ENCODE results near the gene CLN3. TPM values are rescaled to one million over a fixed set of nuclear protein-coding genes. Genes with fewer than 3 reads are reported as not detected.
"Not testable (repeated sequence)": the region's sequence is repeated elsewhere in the genome, so short reads cannot be mapped to it uniquely, and the experiment has no call there.

The CLN3 gene
- 13.4 TPM for total RNA-seq
- long read RNA-seq, transcript CLN3-244 (16 exons, 3,832 nt): major isoform, 15 of 26 reads
- long read RNA-seq, partial matches to known transcripts: 4 of 26 reads
- long read RNA-seq, other reads (novel, unspliced or antisense): 1 of 26 reads

DNA sequence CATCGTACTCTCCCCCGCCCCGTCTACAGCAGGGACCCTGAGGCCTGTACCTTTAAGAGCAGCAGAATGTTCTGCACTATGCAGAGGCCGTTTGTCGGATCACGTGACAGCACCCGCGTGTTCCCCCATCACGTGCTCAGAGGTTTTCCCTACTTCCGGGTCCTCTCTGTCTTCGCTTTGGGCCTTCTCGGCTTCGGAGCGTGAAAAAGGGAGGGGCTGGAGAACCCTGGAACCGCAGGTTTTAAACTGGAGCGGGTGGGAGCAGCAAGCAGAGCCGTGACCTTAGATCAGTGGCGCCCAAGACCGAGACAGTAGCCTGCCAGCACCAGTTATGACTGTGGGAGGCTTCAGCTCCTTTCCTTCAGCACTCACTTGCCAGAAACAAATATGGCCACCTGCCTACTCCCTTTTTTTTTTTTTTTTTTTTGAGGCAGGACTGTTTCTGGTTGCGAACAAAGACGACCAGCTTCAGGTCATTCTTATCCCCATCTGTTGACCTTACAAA is at the start of gene CLN3:
TSS of gene CLN3 (minus strand) at position 105 of the 505 bp plus-strand sequence. CDS start 315 bp downstream, outside the sequence.
- ATAC-seq (peak; percentile 98), DNase-seq (peak; percentile 91)
- intact Hi-C loops (cut with micrococcal nuclease): loop anchor here (10.0 kb wide), 1 partner anchor 63 kb away; the partner anchor contains the start of gene SGF29

- intact Hi-C loops (cut with micrococcal nuclease): no loop called here
- ATAC-seq (no peak), DNase-seq (no peak)
Observed at GRCh38 chr16:28540346-28540745, 48.5 kb upstream of the CLN3 start.

- intact Hi-C loops (cut with micrococcal nuclease): no loop called here
- ATAC-seq (peak; percentile 98), DNase-seq (peak; percentile 92)
Observed at GRCh38 chr16:28538733-28539596, 47.1 kb upstream of the CLN3 start, which contains the start of gene NUPR1. Gene NUPR1 (minus strand): TSS chr16:28538974. CDS start chr16:28538907, 67 bp downstream.

GRCh38 chr16:28537964-28538732 is 46.3 kb upstream of the CLN3 start:
- no peak for ATAC-seq
- intact Hi-C loops (cut with micrococcal nuclease): no loop called here
- no peak for DNase-seq

- ATAC-seq: no peak
- DNase-seq: no peak
- intact Hi-C loops (cut with micrococcal nuclease): no loop called here
Observed at GRCh38 chr16:28537076-28537475, 45.2 kb upstream of the CLN3 start.

DNA sequence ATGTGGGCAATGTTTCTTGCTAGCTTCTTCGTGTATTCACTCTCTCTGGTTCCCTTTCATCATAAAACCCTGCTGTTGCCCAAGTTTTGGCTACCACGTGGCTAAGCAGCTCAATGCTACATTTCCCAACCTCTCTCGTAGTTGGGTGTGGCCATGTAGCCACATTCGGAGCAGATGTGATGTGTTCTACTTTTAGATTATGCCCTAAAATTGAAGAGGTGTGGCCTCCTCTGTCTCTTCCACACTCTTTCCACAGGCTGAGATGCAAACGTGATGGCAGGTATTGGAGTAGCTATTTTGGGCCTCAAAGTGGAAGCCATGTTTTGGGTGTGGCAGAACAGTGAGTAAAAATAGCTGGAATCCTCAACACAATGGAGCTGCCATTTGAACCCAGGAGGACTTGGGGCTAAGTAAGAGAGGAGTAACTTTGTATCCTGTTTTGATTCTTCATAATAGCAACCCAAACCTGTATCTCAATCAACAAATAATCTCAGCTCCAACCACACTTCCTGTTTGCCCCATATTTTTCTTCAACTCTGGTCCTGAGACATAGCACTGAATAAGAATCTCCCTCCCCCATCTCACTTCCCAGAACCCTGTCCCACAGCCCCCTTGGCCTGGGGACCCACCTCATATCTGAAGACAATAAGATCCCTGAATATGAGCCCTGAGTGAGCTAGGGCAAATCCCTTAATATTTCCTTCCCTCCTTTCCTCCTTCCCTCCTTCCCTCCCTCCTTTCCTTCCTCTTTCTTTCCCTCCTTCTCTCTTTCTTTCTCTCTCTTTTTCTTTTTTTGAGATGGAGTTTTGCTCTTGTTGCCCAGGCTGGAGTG is 42.9 kb upstream of the CLN3 start:
- ATAC-seq: no peak
- no peak for DNase-seq
- intact Hi-C loops (cut with micrococcal nuclease): no loop called here

DNA sequence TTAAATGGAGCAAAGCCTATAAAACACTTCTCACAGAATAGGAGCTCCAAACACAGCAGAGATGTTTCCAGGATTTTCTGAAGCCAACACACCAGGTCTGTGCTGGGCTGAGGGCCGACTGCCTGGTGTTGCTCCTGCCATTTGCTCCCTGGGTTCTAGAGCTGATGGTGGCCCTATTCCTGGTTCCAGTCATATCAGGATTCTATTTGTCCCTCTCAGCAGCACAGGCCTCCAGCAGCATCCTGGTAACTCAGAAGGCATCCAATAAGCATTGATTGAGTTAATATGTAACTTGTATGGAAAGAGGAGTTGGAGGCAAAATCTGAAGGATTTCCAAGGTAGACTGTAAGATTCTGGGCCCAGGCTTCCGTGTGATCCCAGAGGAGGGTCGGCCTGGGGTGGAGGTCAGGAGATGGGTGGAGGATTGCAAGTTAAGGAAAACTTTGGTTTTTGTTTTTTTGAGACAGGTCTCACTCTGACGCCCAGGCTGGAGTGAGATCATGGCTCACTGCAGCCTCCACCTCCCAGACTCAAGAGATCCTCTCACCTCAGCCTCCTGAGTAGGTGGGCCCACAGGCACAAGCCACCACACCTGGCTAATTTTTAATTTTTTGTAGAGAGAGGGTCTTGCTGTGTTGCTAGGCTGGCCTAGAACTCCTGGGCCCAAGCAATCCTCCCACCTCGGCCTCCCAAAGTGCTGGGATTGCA is 41.2 kb upstream of the CLN3 start:
- ATAC-seq (no peak), DNase-seq (no peak)
- intact Hi-C loops (cut with micrococcal nuclease): no loop called here

GRCh38 chr16:28531777-28532744 is 40.2 kb upstream of the CLN3 start:
- intact Hi-C loops (cut with micrococcal nuclease): no loop called here
- DNase-seq: peak; percentile 90
- peak; percentile 97 for ATAC-seq

- no peak for ATAC-seq
- intact Hi-C loops (cut with micrococcal nuclease): no loop called here
- no peak for DNase-seq
Observed at GRCh38 chr16:28529124-28529523, 37.2 kb upstream of the CLN3 start.

DNA sequence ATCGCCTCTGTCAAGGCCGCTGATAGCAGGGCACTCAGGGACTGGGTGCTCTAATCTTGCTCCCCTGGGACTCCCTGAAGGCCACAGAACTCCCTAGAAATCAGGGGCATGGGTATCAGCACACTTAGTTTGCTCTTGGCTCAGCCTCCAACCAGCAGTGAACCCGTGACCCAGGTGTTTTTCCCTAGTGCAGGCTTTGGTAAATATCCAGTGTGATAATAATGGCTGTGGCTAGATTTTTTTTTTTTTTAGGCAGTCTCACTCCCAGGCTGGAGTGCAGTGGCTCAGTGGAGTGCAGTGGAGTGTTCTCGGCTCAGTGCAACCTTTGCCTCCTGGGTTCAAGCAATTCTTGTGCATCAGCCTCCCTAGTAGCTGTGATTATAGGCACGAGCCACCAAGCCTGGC is 36.6 kb upstream of the CLN3 start:
- intact Hi-C loops (cut with micrococcal nuclease): no loop called here
- DNase-seq (no peak), ATAC-seq (no peak)

GRCh38 chr16:28527985-28528384 is 36.1 kb upstream of the CLN3 start:
- DNase-seq: no peak
- intact Hi-C loops (cut with micrococcal nuclease): no loop called here
- no peak for ATAC-seq

DNA sequence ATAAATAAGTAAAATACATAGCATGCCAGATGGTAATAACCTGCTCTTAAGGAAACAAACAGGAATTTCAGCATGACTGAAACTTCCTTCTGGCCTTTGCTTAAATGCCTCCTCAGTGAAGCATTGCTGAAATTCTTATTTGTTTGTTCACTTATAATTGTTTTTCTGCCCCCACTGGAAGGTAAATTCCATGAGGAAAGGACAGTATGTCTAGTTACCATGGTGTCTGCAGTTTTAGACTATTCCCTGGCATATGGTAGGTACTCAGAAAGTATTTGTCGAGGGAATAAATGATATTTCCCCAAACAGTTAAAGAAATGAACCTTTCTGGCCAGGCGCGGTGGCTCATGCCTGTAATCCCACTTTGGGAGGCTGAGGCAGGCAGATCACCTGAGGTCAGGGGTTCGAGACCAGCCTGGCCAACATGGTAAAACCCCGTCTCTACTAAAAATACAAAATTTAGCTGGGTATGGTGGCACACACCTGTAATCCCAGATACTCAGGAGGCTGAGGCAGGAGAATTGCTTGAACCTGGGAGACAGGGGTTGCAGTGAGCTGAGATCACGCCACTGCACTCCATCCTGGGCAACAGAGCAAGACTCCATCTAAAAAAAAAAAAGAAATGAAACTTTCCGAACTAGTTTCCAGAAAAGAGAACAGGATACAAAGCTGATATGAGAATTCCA is 35.4 kb upstream of the CLN3 start:
- ATAC-seq; DNase-seq; intact Hi-C loops (cut with micrococcal nuclease): not testable (repeated sequence)

GRCh38 chr16:28526201-28527099 is 34.6 kb upstream of the CLN3 start:
- ATAC-seq (no peak), DNase-seq (no peak)
- intact Hi-C loops (cut with micrococcal nuclease): no loop called here

GRCh38 chr16:28524681-28525171 is 32.9 kb upstream of the CLN3 start:
- DNase-seq: no peak
- no peak for ATAC-seq
- intact Hi-C loops (cut with micrococcal nuclease): no loop called here

- intact Hi-C loops (cut with micrococcal nuclease): no loop called here
- DNase-seq: no peak
- ATAC-seq: no peak
Observed at GRCh38 chr16:28522792-28523191, 30.9 kb upstream of the CLN3 start.
